ENCODE results near the gene NPTX1.

NPTX1 gene

DNA sequence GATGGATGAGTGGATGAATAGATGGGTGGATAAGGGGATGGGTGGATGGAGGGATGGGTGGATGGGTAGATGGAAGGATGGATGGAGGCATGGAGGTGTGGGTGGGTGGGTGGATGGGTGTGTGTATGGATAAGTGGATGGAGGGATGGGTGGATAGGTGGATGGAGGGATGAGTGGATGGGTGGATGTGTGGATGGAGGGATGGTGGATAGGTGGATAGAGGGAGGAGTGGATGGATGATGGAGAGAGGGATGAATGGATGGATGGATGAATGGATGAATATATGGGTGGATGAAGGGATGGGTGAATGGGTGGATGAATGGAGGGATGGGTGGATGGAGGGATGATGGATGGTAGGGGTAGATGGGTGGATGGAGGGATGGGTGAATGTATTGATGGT, 27.5 kb upstream of the NPTX1 start:
- TF ChIP-seq, protein P1, sequence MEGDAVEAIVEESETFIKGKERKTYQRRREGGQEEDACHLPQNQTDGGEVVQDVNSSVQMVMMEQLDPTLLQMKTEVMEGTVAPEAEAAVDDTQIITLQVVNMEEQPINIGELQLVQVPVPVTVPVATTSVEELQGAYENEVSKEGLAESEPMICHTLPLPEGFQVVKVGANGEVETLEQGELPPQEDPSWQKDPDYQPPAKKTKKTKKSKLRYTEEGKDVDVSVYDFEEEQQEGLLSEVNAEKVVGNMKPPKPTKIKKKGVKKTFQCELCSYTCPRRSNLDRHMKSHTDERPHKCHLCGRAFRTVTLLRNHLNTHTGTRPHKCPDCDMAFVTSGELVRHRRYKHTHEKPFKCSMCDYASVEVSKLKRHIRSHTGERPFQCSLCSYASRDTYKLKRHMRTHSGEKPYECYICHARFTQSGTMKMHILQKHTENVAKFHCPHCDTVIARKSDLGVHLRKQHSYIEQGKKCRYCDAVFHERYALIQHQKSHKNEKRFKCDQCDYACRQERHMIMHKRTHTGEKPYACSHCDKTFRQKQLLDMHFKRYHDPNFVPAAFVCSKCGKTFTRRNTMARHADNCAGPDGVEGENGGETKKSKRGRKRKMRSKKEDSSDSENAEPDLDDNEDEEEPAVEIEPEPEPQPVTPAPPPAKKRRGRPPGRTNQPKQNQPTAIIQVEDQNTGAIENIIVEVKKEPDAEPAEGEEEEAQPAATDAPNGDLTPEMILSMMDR (IDR thresholded peaks at IDR 0.05; ENCODE audit: insufficient read depth, low read depth, low read length, missing control alignments), result no peak
- DNase-seq (ENCODE audit: low read depth), result no peak
- no peak overlapping the region for H3K4me3 ChIP-seq (ENCODE audit: low read depth, low read length)

DNA sequence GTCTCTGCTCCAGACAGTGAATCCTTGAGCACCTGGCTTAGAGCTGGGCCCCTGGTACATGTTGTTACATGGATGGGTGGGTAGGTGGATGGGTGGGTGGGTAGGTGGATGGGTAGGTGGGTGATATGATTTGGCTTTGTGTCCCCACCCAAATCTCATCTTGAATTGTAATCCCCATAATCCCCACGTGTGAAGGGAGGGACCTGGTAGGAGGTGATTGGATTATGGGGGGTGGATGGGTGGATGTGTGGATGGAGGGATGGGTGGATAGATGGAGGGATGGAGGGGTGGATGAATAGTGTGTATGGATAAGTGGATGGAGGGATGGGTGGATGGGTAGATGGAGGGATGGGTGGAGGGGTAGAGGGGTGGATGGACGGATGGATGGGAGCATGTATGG, 26.6 kb upstream of the NPTX1 start:
- DNase-seq (ENCODE audit: low read depth), result no peak
- TF ChIP-seq, protein P1 (IDR thresholded peaks at IDR 0.05; ENCODE audit: insufficient read depth, low read depth, low read length, missing control alignments), result no peak
- H3K4me3 ChIP-seq (ENCODE audit: low read depth, low read length), result no peak overlapping the region

DNA sequence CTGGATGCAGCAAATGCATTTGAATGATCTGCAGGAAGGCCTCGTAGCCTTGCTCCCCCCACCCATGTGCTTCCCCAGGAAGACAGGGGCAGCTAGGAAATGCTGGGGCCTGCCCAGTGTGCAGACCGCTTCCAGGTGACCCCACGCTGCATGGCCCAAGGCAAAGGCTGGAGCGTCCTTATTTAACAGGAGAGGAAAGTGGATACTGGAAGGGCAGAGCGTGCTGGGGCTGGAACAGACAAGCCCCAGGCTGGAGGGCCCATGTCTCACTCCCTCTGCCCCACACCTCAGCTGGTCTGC, 26.1 kb upstream of the NPTX1 start:
- no peak for DNase-seq (ENCODE audit: low read depth)
- TF ChIP-seq, protein P1 (IDR thresholded peaks at IDR 0.05; ENCODE audit: insufficient read depth, low read depth, low read length, missing control alignments), result no peak
- no peak overlapping the region for H3K4me3 ChIP-seq (ENCODE audit: low read depth, low read length)

DNA sequence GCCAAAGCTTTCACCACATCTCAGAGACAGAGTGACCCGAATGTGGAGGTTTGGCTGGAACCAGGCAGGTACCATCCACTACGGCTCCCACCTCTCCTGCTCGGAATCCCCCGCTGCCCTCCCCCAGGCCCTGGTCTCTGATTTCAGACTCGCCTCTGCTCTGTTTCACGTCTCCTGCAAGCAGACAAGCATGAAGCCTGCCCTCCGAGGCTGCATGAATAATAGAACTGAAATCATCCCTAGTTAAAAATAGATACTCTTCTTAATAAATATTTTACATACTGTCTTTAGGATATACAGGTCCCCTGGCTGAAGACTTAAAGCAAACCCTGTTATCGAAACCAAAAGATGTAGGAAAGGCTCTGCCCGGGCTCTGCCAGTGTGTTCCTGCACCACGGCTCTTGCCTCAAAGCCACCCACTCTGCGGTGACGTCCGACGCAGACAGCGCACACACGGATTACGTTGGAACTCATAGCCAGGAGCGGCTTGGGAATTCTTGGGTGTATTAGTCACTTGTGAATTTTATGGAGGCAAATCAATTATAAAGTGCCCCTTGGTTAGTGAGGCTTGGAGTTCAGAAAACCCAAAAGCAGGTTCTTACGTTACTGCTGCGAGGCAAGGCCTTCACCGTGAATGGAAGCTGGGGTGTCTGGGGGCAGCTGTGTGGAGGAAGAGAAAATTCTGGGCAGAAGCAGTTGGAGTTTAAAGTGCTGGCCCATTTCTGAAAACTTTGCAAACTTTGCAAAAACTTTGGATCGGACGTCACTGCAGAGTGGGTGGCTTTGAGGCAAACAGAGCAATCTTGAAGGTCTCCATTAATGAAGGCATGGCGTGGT, 25.6 kb upstream of the NPTX1 start:
- TF ChIP-seq, protein P1 (IDR thresholded peaks at IDR 0.05; ENCODE audit: insufficient read depth, low read depth, low read length, missing control alignments), result no peak
- no peak overlapping the region for H3K4me3 ChIP-seq (ENCODE audit: low read depth, low read length)
- no peak for DNase-seq (ENCODE audit: low read depth)

DNA sequence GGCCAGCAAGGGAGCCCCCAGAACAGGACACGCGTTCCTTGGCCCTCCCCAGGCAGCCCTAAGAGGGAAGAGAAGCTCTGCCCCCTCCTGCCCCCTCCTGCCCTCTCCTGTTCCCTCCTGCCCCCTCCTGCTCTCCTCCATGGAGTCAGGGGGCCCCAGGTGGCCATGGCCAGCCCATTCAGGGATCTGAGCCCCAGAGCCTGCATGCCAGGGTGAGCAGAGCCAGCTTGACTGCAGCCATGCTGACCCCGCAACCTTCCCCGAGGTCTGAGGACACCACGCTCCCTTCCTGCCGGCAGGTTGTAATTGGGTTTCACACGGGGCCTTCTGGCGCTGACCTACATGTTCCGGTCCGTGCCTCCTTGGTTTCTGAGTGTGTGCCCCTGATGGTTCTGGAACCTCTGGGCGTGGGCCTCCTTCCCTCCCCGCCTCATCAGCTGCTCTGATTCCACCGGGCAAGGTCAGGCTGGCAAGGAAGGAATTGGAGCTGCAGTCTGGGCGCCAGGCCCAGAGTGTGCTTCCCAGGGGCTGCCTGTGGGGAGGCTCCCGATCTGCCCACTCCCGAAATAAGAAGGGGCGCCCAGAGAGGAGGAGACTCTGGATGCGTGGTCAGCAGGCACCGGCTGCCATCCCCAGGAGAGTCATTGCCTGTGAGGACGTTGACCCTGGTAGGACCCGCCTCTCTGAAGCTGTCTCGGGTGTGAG, 23.7 kb upstream of the NPTX1 start:
- DNase-seq (ENCODE audit: low read depth), result no peak
- TF ChIP-seq, protein P1 (IDR thresholded peaks at IDR 0.05; ENCODE audit: insufficient read depth, low read depth, low read length, missing control alignments), result no peak
- no peak overlapping the region for H3K4me3 ChIP-seq (ENCODE audit: low read depth, low read length)

DNA sequence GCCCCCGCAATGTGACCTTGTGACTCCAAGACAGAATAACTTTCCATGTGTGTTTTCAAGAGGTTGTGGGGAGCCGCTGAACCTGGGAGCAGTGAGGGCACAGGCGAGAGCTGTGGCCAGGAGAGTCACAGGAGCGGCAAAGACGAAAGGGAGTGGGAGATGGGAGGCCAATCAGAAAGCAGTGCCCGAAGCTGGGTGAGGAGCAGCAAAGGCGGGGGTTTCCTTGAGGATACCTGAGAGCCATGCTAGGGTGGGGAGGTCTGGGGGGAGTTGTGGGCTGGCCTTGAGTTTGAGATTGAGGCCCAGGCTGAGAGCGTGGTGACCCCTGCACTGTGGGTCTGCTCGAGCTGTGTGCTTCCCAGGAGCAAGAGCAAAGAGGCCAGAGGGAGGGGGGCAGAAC, 23.2 kb upstream of the NPTX1 start:
- TF ChIP-seq, protein P1 (IDR thresholded peaks at IDR 0.05; ENCODE audit: insufficient read depth, low read depth, low read length, missing control alignments), result no peak
- H3K4me3 ChIP-seq (ENCODE audit: low read depth, low read length), result no peak overlapping the region
- DNase-seq (ENCODE audit: low read depth), result no peak
